Measurements from ENCODE around the gene TPD52L2. TPM values are rescaled to one million over a fixed set of nuclear protein-coding genes. Genes with fewer than 3 reads are reported as not detected.
A peak's percentile ranks its signal among the peaks of the same experiment; 100 is the strongest.

Gene TPD52L2
- total RNA-seq, 1 experiment from 2014 or later, result 113 TPM

DNA sequence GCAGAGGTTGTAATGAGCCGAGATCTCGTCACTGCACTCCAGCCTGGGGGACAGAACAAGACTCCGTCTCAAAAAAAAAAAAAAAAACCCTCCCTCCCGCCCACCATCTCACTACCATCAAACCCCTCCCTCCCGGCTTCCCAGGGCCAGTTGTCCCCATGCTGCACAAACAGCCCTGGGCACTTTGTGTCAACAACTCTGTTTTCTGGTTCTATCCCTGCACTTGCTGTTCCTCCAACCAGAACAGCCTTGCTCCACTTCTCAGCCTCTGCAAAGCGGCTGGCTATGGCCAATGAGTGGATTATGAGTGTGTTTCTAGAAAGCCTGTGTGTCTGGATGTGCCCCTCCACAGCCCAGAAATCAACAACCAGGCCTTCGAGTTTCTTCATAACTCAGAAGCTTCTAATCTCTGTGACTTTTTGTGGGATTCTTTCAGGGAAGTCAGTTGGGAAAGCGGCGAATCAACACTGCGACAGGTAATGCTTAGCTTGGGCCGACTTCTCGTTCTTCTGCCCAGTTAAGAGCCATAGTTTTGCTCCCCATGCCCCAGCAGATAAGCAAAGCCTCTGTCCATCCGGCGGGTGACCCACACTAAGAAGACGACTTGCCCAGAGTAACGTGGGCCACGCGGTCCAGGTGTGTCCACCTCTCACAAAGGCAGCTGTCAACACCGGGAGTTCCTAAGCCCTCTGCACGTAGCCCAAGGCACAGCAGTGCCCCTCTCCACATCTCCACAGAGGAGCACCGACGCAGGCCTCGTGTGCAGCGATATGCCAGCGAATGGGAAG is 39.5 kb upstream of the TPD52L2 start:
- no peaks in the 10 kb centered on the region for H3K36me3 ChIP-seq (ENCODE audit: control insufficient read depth, insufficient read depth, low read length)
- DNase-seq (ENCODE audit: low read depth, low spot score) (no peak), ATAC-seq (no peak)
- ChIA-PET CTCF (no interaction called here), POLR2A (no interaction called here)
- H3K27me3 ChIP-seq (ENCODE audit: control insufficient read depth, insufficient read depth, low read length), result no peaks in the 10 kb centered on the region
- H3K4me3 ChIP-seq (ENCODE audit: low read depth in 2 of 2, low read length in 2 of 2), result no peak overlapping the region
- in situ Hi-C loops (cut with HindIII; ENCODE audit: low pct_unique_long_range_greater_than_20kb, low sequenced_read_pairs), result no loop called here
- intact Hi-C loops (cut with micrococcal nuclease; ENCODE audit: unreplicated experiment), result no loop called here
- H3K4me1 ChIP-seq (ENCODE audit: control insufficient read depth, insufficient read depth, low read length), result peaks cover 34% of the 10 kb centered on the region
- BruUV-seq (replicated peaks), result no TSS peak
- H3K27ac ChIP-seq (ENCODE audit: low read length), result no peak overlapping the region
- no peaks in the 10 kb centered on the region for H3K9me3 ChIP-seq (ENCODE audit: control insufficient read depth, insufficient read depth, low read depth, low read length)
- TF ChIP-seq, protein P1, sequence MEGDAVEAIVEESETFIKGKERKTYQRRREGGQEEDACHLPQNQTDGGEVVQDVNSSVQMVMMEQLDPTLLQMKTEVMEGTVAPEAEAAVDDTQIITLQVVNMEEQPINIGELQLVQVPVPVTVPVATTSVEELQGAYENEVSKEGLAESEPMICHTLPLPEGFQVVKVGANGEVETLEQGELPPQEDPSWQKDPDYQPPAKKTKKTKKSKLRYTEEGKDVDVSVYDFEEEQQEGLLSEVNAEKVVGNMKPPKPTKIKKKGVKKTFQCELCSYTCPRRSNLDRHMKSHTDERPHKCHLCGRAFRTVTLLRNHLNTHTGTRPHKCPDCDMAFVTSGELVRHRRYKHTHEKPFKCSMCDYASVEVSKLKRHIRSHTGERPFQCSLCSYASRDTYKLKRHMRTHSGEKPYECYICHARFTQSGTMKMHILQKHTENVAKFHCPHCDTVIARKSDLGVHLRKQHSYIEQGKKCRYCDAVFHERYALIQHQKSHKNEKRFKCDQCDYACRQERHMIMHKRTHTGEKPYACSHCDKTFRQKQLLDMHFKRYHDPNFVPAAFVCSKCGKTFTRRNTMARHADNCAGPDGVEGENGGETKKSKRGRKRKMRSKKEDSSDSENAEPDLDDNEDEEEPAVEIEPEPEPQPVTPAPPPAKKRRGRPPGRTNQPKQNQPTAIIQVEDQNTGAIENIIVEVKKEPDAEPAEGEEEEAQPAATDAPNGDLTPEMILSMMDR (IDR thresholded peaks at IDR 0.05), result no peak
- no peak for TF ChIP-seq REST (IDR thresholded peaks at IDR 0.05; ENCODE audit: insufficient read depth in 1 of 2, low read depth in 2 of 2, low read length in 1 of 2)
- no peak for TF ChIP-seq TCF7L2 (IDR thresholded peaks at IDR 0.05; ENCODE audit: low read depth, low read length)
- TF ChIP-seq POLR2AphosphoS5 (IDR thresholded peaks at IDR 0.05; ENCODE audit: low read depth, low read length), result no peak
- TF ChIP-seq SIN3A (IDR thresholded peaks at IDR 0.05; ENCODE audit: borderline replicate concordance, insufficient read depth, low read depth, low read length), result no peak

DNA sequence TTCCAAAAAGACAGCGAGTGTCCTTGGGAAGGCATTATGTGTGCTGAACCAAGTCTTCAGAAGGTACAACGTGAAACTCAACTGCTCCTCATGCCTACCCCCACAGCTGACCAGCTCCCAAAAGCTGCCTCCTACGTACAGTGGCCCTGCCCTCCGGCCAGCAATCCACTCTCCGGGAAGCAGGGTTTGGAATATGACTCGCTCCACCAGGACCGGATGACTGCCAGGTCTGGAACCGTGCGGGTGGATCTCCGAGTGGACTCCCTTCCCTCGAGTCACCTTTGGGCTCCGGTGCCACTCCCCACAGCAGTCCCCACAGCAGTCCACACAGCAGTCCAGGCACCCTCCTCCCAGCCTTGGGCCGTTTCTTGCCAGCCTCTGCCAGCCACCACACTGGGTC is 38.3 kb upstream of the TPD52L2 start:
- DNase-seq (ENCODE audit: low read depth, low spot score), result no peak
- no peak for TF ChIP-seq SIN3A (IDR thresholded peaks at IDR 0.05; ENCODE audit: borderline replicate concordance, insufficient read depth, low read depth, low read length)
- TF ChIP-seq, protein P1 (IDR thresholded peaks at IDR 0.05), result no peak
- no peak for TF ChIP-seq REST (IDR thresholded peaks at IDR 0.05; ENCODE audit: insufficient read depth in 1 of 2, low read depth in 2 of 2, low read length in 1 of 2)
- no peak for TF ChIP-seq TCF7L2 (IDR thresholded peaks at IDR 0.05; ENCODE audit: low read depth, low read length)
- TF ChIP-seq POLR2AphosphoS5 (IDR thresholded peaks at IDR 0.05; ENCODE audit: low read depth, low read length), result no peak
- H3K27me3 ChIP-seq (ENCODE audit: control insufficient read depth, insufficient read depth, low read length), result no peaks in the 10 kb centered on the region
- in situ Hi-C loops (cut with HindIII; ENCODE audit: low pct_unique_long_range_greater_than_20kb, low sequenced_read_pairs), result no loop called here
- no peak overlapping the region for H3K4me3 ChIP-seq (ENCODE audit: low read depth in 2 of 2, low read length in 2 of 2)
- no peaks in the 10 kb centered on the region for H3K9me3 ChIP-seq (ENCODE audit: control insufficient read depth, insufficient read depth, low read depth, low read length)
- H3K36me3 ChIP-seq (ENCODE audit: control insufficient read depth, insufficient read depth, low read length), result no peaks in the 10 kb centered on the region
- peak overlapping the region; percentile 18 for H3K27ac ChIP-seq (ENCODE audit: low read length)
- intact Hi-C loops (cut with micrococcal nuclease; ENCODE audit: unreplicated experiment), result no loop called here
- CTCF ChIA-PET, result no interaction called here
- no peak for ATAC-seq
- POLR2A ChIA-PET, result interaction anchor here (0.6 to 0.7 kb wide), 3 partner anchors 27 to 100 kb away, joined by 3 to 5 read pairs (median 4); no protein-coding TSS in a partner anchor
- peaks cover 34% of the 10 kb centered on the region for H3K4me1 ChIP-seq (ENCODE audit: control insufficient read depth, insufficient read depth, low read length)
- no TSS peak for BruUV-seq (replicated peaks)
